Measurements from ENCODE around the gene CFAP100. TPM values are rescaled to one million over a fixed set of nuclear protein-coding genes. Genes with fewer than 3 reads are reported as not detected.

The CFAP100 gene
- total and polyA plus RNA-seq, 9 of the 15 experiments (the other 6 are each of a cell fraction or from before 2014, with no cell fraction given): not detected

GRCh38 chr3:126391631-126392030 is 3.1 kb upstream of the CFAP100 start:
- Histone ChIP-seq H3K79me2 (ENCODE audit: control insufficient read depth, insufficient read depth, low read length) (no peaks in the 10 kb centered on the region), H3K4me2 (ENCODE audit: insufficient read depth, low read length) (no peak overlapping the region), H3K9me3 (replicated peaks; ENCODE audit: control insufficient read depth, insufficient read depth, low read depth, low read length) (no peaks in the 10 kb centered on the region), H3K36me3 (ENCODE audit: control insufficient read depth, insufficient read depth, low read length) (no peaks in the 10 kb centered on the region), H3K9ac (ENCODE audit: insufficient read depth in 1 of 2, low read depth in 2 of 2, low read length in 2 of 2) (no peak overlapping the region), H3K9me1 (ENCODE audit: control insufficient read depth, insufficient read depth, low read length) (no peaks in the 10 kb centered on the region), H4K20me1 (replicated peaks; ENCODE audit: control insufficient read depth, insufficient read depth, low read length) (0 out of 2 replicates have a peak, but pooled peaks cover 3% of the 10 kb centered on the region), H3K4me1 (replicated peaks in 1 of 2; ENCODE audit: control insufficient read depth in 2 of 2, insufficient read depth in 2 of 2, low read length in 2 of 2) (peaks cover 0 to 13% of the 10 kb centered on the region in 2 experiments; a peak in 3 of 5 replicates), H3K4me3 (no peak overlapping the region), H3K27ac (ENCODE audit: extremely low read depth, low read depth, low read length) (no peak overlapping the region), H2AFZ (ENCODE audit: low read depth, low read length) (no peak overlapping the region), H3K27me3 (ENCODE audit: control insufficient read depth in 2 of 2, insufficient read depth in 2 of 2, low read length in 2 of 2) (peaks cover 5 to 61% of the 10 kb centered on the region in 2 experiments; a peak in 4 of 5 replicates)
- TF ChIP-seq ZNF407 (IDR thresholded peaks at IDR 0.05; ENCODE audit: low read depth) (no peak), HES1 (IDR thresholded peaks at IDR 0.05; ENCODE audit: low read depth) (no peak), SIRT6 (IDR thresholded peaks at IDR 0.05; ENCODE audit: low read depth, low read length) (no peak), MED1 (CRISPR knock-in tag; IDR thresholded peaks at IDR 0.05; ENCODE audit: borderline replicate concordance) (no peak), ZNF668 (CRISPR knock-in tag; IDR thresholded peaks at IDR 0.05) (no peak)
- intact Hi-C loops (cut with micrococcal nuclease) (no loop called here), in situ Hi-C loops (cut with MboI) (loop anchor here (5.0 to 25.0 kb wide), 2 partner anchors 139 to 254 kb away; no protein-coding TSS in a partner anchor)
- WGBS (ENCODE audit: insufficient coverage, low coverage, missing lambda C conversion rate): 0% methylated on average over 1 of the region's 1 CpG
- no TSS peak for BruUV-seq (replicated peaks)
- DNase-seq (ENCODE audit: extremely low read depth in 1 of 4, low spot score in 3 of 4) (no peak), FAIRE-seq (no peak), ATAC-seq (no peak)
- POLR2A ChIA-PET: no interaction called here
- CTCF ChIA-PET (ENCODE audit: low intra/inter-chr PET ratio): no interaction called here

Measured in K562 (cell line).